Astrocyte of the cerebellum (primary cell): ENCODE results near the gene ARHGAP35.
"Not testable (repeated sequence)": the region's sequence is repeated elsewhere in the genome, so short reads cannot be mapped to it uniquely, and the experiment has no call there.

Experiments
- DNase-seq: peaks from one replicate; pipeline ENCODE4 v3.0.0-alpha.2; 2011; ENCODE audit warnings: low read depth
- H3K4me3 ChIP-seq: 2 replicates; pipeline ENCODE4 v1.5.1; 2011; ENCODE audit warnings: mild to moderate bottlenecking, low read depth, low read length, moderate library complexity
- in situ Hi-C: cut with HindIII; loops from 2 replicates; pipeline ENCODE4 v1.10.0; 2017; ENCODE audit warnings: low sequenced_read_pairs
- TF ChIP-seq, protein P1 (sequence below): IDR thresholded peaks from 2 replicates; pipeline ENCODE4 v1.5.1; 2012; ENCODE audit warnings: low read length, low read depth, moderate library complexity, mild to moderate bottlenecking; ENCODE audit errors: missing control alignments

The ARHGAP35 gene

GRCh38 chr19:46821512-46822409 is 39.0 kb upstream of the ARHGAP35 start:
- in situ Hi-C loops, result loop anchor here (10.0 kb wide), 1 partner anchor 77 kb away; the partner anchor contains the start of genes FKRP and STRN4
- H3K4me3 ChIP-seq, result no peak overlapping the region
- TF ChIP-seq, protein P1, sequence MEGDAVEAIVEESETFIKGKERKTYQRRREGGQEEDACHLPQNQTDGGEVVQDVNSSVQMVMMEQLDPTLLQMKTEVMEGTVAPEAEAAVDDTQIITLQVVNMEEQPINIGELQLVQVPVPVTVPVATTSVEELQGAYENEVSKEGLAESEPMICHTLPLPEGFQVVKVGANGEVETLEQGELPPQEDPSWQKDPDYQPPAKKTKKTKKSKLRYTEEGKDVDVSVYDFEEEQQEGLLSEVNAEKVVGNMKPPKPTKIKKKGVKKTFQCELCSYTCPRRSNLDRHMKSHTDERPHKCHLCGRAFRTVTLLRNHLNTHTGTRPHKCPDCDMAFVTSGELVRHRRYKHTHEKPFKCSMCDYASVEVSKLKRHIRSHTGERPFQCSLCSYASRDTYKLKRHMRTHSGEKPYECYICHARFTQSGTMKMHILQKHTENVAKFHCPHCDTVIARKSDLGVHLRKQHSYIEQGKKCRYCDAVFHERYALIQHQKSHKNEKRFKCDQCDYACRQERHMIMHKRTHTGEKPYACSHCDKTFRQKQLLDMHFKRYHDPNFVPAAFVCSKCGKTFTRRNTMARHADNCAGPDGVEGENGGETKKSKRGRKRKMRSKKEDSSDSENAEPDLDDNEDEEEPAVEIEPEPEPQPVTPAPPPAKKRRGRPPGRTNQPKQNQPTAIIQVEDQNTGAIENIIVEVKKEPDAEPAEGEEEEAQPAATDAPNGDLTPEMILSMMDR, result no peak
- DNase-seq, result no peak

DNA sequence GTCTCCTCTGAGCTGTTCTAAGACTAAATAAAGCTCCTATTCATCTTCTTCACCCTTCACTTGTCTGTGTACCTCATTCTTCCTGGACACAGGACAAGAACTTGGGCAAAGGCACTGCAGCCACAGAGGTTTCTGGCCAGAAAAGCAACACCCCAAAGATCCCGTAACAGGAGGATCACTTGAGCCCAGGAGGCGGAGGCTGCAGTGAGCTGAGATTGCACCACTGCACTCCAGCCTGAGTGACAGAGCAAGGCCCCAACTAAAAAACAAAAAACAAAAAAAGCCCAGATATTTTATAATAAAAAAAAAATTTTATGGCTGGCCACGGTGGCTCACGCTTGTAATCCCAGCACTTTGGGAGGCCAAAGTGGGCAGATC is 38.4 kb upstream of the ARHGAP35 start:
- in situ Hi-C loops, result loop anchor here (10.0 kb wide), 1 partner anchor 78 kb away; the partner anchor contains the start of genes FKRP and STRN4
- not testable (repeated sequence) for H3K4me3 ChIP-seq, DNase-seq

- H3K4me3 ChIP-seq, result no peak overlapping the region
- TF ChIP-seq, protein P1, result no peak
- DNase-seq, result no peak
- in situ Hi-C loops, result loop anchor here (10.0 kb wide), 1 partner anchor 78 kb away; the partner anchor contains the start of genes FKRP and STRN4
Observed at GRCh38 chr19:46823049-46823448, 37.7 kb upstream of the ARHGAP35 start.

DNA sequence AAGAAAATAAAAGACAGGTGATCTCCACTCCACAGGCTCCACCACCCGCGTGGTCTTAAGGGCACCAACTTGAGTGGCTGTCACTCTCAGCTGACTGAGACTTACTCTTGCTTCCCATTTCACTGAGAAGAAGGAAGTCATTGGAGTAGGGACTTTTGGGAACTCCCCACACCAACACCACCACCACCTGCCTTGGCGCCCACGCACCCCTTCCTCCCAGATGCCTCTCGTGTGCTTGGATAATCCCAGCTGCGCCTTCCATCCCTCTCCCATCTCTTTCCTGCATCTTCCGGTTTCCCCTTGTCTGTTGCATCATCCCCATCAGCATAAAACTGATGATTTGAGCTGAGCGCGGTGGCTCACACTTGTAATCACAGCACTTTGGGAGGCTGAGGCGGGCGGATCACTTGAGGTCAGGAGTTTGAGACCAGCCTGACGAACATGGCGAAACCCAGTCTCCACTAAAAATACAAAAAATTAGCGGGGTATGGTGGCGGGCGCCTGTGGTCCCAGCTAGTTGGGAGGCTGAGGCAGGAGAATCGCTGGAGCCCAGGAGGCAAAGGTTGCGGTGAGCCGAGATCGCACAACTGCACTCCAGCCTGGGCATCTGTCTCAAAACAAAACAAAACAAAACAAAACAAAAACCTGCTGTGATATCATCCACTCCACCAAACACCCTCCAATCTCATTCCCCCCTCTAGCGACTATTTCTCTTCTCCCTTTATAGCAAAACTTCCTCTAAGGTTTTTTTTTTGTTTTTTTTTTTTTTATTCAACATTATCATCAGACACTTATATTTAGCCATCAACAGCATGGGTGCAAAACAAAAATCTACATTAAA is 35.7 kb upstream of the ARHGAP35 start:
- TF ChIP-seq, protein P1, result no peak
- no peak for DNase-seq
- no peak overlapping the region for H3K4me3 ChIP-seq
- in situ Hi-C loops, result loop anchor here (5.0 to 10.0 kb wide), 2 partner anchors 38 to 80 kb away; partner anchors contain the start of genes FKRP, SLC1A5 and STRN4

- in situ Hi-C loops, result loop anchor here (5.0 to 10.0 kb wide), 2 partner anchors 38 to 81 kb away; partner anchors contain the start of genes FKRP, SLC1A5 and STRN4
Observed at GRCh38 chr19:46825731-46826055, 35.1 kb upstream of the ARHGAP35 start.

GRCh38 chr19:46828484-46828883 is 32.3 kb upstream of the ARHGAP35 start:
- TF ChIP-seq, protein P1, result no peak
- in situ Hi-C loops, result loop anchor here (5.0 to 10.0 kb wide), 2 partner anchors 41 to 84 kb away; partner anchors contain the start of genes FKRP, SLC1A5 and STRN4
- DNase-seq, result no peak
- no peak overlapping the region for H3K4me3 ChIP-seq

More at GRCh38 chr19:46825731-46826055, 35.1 kb upstream of the ARHGAP35 start:
- TF ChIP-seq, protein P1, result no peak
- no peak for DNase-seq
- H3K4me3 ChIP-seq, result no peak overlapping the region
